GM12891 (cell line): Measurements from ENCODE around the gene AK8.

Experiments used
- POLR2A ChIP-seq: IDR thresholded peaks from 2 replicates; pipeline ENCODE4 v1.6.1; 2011; ENCODE audit warnings: low read depth, low read length, control low read depth
- POLR2AphosphoS5 ChIP-seq: IDR thresholded peaks from 2 replicates; pipeline ENCODE4 v1.6.1; 2011; ENCODE audit warnings: low read depth, low read length, control low read depth

DNA sequence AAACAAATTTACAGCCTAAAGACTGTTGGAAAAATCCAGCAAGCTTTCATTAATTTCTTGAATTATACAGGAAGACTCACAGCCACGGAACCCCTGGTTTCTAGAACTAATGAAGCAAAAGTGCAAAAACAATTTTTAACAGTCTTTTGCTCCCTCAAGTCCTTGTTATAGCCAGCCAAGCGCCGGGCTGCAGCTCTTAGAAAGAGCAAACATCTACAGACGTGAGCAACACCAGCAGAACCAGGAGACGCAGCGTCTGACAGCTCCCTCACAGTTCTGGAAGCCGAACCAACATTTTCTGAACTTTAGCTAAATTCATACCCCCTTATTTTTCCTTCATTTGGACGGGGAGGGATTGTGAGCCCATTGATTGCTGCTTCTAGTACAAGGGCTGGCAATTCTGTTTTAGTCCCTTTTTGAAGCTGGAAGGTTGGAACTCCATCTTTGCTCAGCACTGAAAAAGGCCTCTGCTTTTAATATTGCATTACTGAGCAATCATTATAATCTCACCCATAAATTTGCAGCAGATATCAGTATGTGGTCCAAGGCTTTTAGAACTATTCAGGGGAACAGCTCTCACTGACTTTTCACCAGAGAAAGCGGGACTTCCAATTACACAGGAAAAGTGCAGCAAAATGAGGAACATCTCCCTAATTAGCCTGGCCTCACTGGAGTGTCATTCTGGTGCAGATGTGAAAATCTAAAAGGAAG lies 45.8 kb downstream of the AK8 start:
- TF ChIP-seq POLR2AphosphoS5 = no peak
- TF ChIP-seq POLR2A = no peak
